H9 (cell line): ENCODE results near the gene F10. TPM values are rescaled to one million over a fixed set of nuclear protein-coding genes. Genes with fewer than 3 reads are reported as not detected.
"Not testable (repeated sequence)": the region's sequence is repeated elsewhere in the genome, so short reads cannot be mapped to it uniquely, and the experiment has no call there.

Experiments used
- DNase-seq: peaks from one replicate; pipeline ENCODE4 v3.0.0-alpha.2; 2017
- H2AFZ ChIP-seq: one replicate; pipeline ENCODE4 v1.6.1; 2013; ENCODE audit warnings: mild to moderate bottlenecking, low read length, control low read depth, moderate library complexity
- H2AK5ac ChIP-seq: 2 replicates; pipeline ENCODE4 v1.6.1; 2013; ENCODE audit warnings: low read length, control low read depth, mixed read lengths; ENCODE audit not compliant: insufficient read length
- H2BK120ac ChIP-seq: one replicate; pipeline ENCODE4 v1.6.1; 2013; ENCODE audit warnings: low read depth, mild to moderate bottlenecking, low read length, control low read depth, inconsistent platforms; ENCODE audit not compliant: poor library complexity, severe bottlenecking
- H2BK12ac ChIP-seq: 2 replicates; pipeline ENCODE4 v1.6.1; 2013; ENCODE audit warnings: low read length, control low read depth, mixed read lengths, low read depth; ENCODE audit not compliant: insufficient read length
- H2BK15ac ChIP-seq: 2 replicates; pipeline ENCODE4 v1.6.1; 2013; ENCODE audit warnings: low read depth, low read length, control low read depth
- H2BK20ac ChIP-seq: one replicate; pipeline ENCODE4 v1.6.1; 2013; ENCODE audit warnings: low read depth, mild to moderate bottlenecking, low read length, control low read depth, inconsistent platforms; ENCODE audit not compliant: poor library complexity, severe bottlenecking
- H2BK5ac ChIP-seq: 2 replicates; pipeline ENCODE4 v1.6.1; 2013; ENCODE audit warnings: low read length, control low read depth, mixed read lengths; ENCODE audit not compliant: insufficient read length
- H3K14ac ChIP-seq: 2 replicates; pipeline ENCODE4 v1.6.1; 2013; ENCODE audit warnings: low read length, control low read depth; ENCODE audit not compliant: insufficient read depth
- H3K18ac ChIP-seq: 2 replicates; pipeline ENCODE4 v1.6.1; 2013; ENCODE audit warnings: low read depth, mild to moderate bottlenecking, mixed read lengths, low read length, control low read depth; ENCODE audit not compliant: insufficient read length
- H3K23ac ChIP-seq: 2 replicates; pipeline ENCODE4 v1.6.1; 2013; ENCODE audit warnings: low read length, control low read depth, mixed read lengths, low read depth; ENCODE audit not compliant: insufficient read length
- H3K23me2 ChIP-seq: 2 replicates; pipeline ENCODE4 v1.6.1; 2013; ENCODE audit warnings: low read depth, mild to moderate bottlenecking, mixed read lengths, low read length, control low read depth; ENCODE audit not compliant: insufficient read length, poor library complexity, severe bottlenecking
- H3K27ac ChIP-seq: 2 replicates; pipeline ENCODE4 v1.5.1; 2013; ENCODE audit warnings: low read length, control low read depth, mixed read lengths, low read depth; ENCODE audit not compliant: insufficient read length
- H3K27me3 ChIP-seq: 2 replicates; pipeline ENCODE4 v1.6.1; 2013; ENCODE audit warnings: low read length, control low read depth, inconsistent platforms; ENCODE audit not compliant: insufficient read depth
- H3K4ac ChIP-seq: 2 replicates; pipeline ENCODE4 v1.6.1; 2013; ENCODE audit warnings: low read depth, mild to moderate bottlenecking, control low read depth, inconsistent platforms, low read length, moderate library complexity
- H3K4me1 ChIP-seq: 2 replicates; pipeline ENCODE4 v1.6.1; 2013; ENCODE audit warnings: low read length, control low read depth, inconsistent platforms; ENCODE audit not compliant: insufficient read depth
- H3K4me2 ChIP-seq: 2 replicates; pipeline ENCODE4 v1.6.1; 2013; ENCODE audit warnings: low read length, control low read depth, mixed read lengths; ENCODE audit not compliant: insufficient read length, insufficient read depth
- H3K56ac ChIP-seq: 2 replicates; pipeline ENCODE4 v1.6.1; 2013; ENCODE audit warnings: low read depth, mild to moderate bottlenecking, mixed read lengths, low read length, control low read depth; ENCODE audit not compliant: insufficient read length
- H3K79me1 ChIP-seq: 2 replicates; pipeline ENCODE4 v1.6.1; 2013; ENCODE audit warnings: low read depth, mild to moderate bottlenecking, moderate library complexity, low read length, control low read depth, inconsistent platforms; ENCODE audit not compliant: insufficient read depth, poor library complexity, severe bottlenecking
- H3K79me2 ChIP-seq: 2 replicates; pipeline ENCODE4 v1.6.1; 2013; ENCODE audit warnings: low read length, control low read depth, inconsistent platforms; ENCODE audit not compliant: insufficient read depth
- H3K9ac ChIP-seq: 2 replicates; pipeline ENCODE4 v1.6.1; 2013; ENCODE audit warnings: low read length, control low read depth, mixed read lengths; ENCODE audit not compliant: insufficient read length; ENCODE audit errors: extremely low read depth
- H3K9me3 ChIP-seq: one replicate; pipeline ENCODE4 v1.6.1; 2013; ENCODE audit warnings: low read depth, low read length, inconsistent platforms; ENCODE audit not compliant: control insufficient read depth
- H3T11ph ChIP-seq: one replicate; pipeline ENCODE4 v1.6.1; 2013; ENCODE audit warnings: mild to moderate bottlenecking, low read length, control low read depth, inconsistent platforms
- H4K20me1 ChIP-seq: one replicate; pipeline ENCODE4 v1.6.1; 2013; ENCODE audit not compliant: control insufficient read depth, insufficient read length, insufficient read depth
- H4K5ac ChIP-seq: 2 replicates; pipeline ENCODE4 v1.6.1; 2013; ENCODE audit warnings: low read depth, mild to moderate bottlenecking, mixed read lengths, low read length, control low read depth; ENCODE audit not compliant: insufficient read length
- H4K8ac ChIP-seq: replicated peaks from 2 replicates; pipeline ENCODE4 v1.6.1; 2013; ENCODE audit warnings: low read length, control low read depth, mixed read lengths, low read depth; ENCODE audit not compliant: insufficient read length
- H4K91ac ChIP-seq: 2 replicates; pipeline ENCODE4 v1.6.1; 2013; ENCODE audit warnings: low read depth, mild to moderate bottlenecking, moderate library complexity, mixed read lengths, low read length, control low read depth; ENCODE audit not compliant: insufficient read length
- H3K27ac Mint-ChIP-seq, 3 experiments: 2 replicates in 2 of 3; 3 replicates in 1 of 3; pipeline ENCODE4 v1.8.0; 2020 to 2021; ENCODE audit warnings: mixed read lengths in 3 of 3, mild to moderate bottlenecking in 1 of 3, moderate library complexity in 1 of 3
- H3K27me3 Mint-ChIP-seq: 2 replicates; pipeline ENCODE4 v1.8.0; 2021; ENCODE audit warnings: low read depth, mild to moderate bottlenecking, moderate library complexity, mixed read lengths
- H3K36me3 Mint-ChIP-seq, 3 experiments: 2 replicates in 2 of 3; 3 replicates in 1 of 3; pipeline ENCODE4 v1.8.0; 2020 to 2021; ENCODE audit warnings: low read depth in 3 of 3, mixed read lengths in 3 of 3; ENCODE audit not compliant: insufficient read depth in 1 of 3
- H3K4me1 Mint-ChIP-seq, 2 experiments: 2 replicates each; pipeline ENCODE4 v1.8.0; 2020; ENCODE audit warnings: mixed read lengths in 2 of 2
- H3K4me3 Mint-ChIP-seq, 2 experiments: 2 replicates in 1 of 2; 3 replicates in 1 of 2; pipeline ENCODE4 v1.8.0; 2020 to 2021; ENCODE audit warnings: mild to moderate bottlenecking in 2 of 2, mixed read lengths in 2 of 2, moderate library complexity in 1 of 2
- H3K9me3 Mint-ChIP-seq, 2 experiments: 2 replicates in 1 of 2; 3 replicates in 1 of 2; pipeline ENCODE4 v1.8.0; 2020; ENCODE audit warnings: mild to moderate bottlenecking in 2 of 2, mixed read lengths in 2 of 2, moderate library complexity in 1 of 2
- WGBS: extraction: QIAGEN DNeasy Blood & Tissue Kit; methylation state at CpG from one replicate; pipeline ENCODE4 v1.1.7; 2013; ENCODE audit warnings: missing lambda C conversion rate, low lambda C conversion rate, mixed read lengths; ENCODE audit not compliant: insufficient read length; ENCODE audit errors: extremely low coverage; 5-methylcytosine and 5-hydroxymethylcytosine counted together
- total RNA-seq: library from RNA; stranded (reverse); gene quantifications from 2 replicates; pipeline ENCODE4 v1.2.1, GENCODE V29; 2021
- TF ChIP-seq, protein P1 (sequence below): fragments of 200-600 bp; sonication (generic); conservative IDR thresholded peaks from 3 replicates; pipeline ENCODE4 v1.8.0; 2021; ENCODE audit warnings: antibody characterized with exemption, mild to moderate bottlenecking

Gene F10
- total RNA-seq, 1 experiment from 2014 or later = 1.7 TPM

DNA sequence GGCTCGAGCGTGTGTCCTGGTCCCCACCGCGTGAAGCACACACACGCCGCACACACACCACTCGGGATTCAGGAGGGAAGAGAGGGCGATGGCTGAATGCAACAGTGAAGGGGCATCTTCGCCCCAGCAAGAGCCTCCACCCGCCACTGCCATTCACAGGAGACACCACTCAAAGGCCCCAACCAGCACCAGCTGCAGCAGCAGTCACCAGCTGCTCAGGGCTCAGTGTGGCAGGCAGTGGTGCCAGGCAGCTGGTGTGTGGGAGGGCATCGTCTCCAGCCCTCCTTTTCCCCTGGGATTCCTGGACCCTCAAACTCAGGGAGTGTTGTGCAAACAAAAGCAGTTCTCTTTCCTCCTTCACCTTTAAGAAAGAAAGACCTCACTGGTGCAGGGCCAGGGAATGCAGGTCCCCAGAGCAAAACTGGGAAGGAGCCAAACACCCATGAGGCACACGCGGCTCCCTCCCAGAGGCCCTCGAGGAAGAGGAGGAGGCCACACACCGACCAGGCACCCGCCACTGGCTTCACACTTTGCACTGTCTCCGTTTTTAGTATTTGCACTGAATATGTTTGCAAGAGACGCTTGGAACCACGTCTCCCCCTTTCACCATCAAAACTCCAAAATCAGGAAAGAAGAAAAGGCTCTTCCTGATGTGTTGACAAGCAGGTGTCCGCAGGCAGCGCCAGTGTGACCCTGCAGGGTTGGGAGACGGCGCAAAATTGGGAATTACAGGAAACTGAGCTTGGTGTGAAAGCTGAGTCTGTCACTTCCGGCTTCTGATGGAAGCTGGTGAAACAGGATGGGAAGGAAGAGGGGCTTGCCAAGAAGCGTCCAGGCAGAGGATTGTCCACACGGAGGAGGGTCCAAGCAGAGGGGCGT is 43.5 kb upstream of the F10 start:
- H3K9me3 Mint-ChIP-seq = no peaks in the 10 kb centered on the region
- WGBS = no CpG with 5 or more reads among the region's 27 CpGs

DNA sequence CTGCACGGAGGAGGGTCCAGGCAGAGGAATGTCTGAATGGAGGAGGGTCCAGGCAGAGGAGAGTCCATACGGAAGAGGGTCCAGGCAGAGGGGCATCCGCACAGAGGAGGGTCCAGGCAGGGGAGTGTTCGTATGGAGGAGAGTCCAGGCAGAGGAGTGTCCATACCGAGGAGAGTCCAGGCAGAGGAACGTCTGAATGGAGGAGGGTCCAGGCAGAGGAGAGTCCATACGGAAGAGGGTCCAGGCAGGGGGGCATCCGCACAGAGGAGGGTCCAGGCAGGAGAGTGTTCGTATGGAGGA is 42.9 kb upstream of the F10 start:
- not testable (repeated sequence) for H2BK120ac ChIP-seq, H3K9me3 Mint-ChIP-seq, H3K23ac ChIP-seq, H3K56ac ChIP-seq, H3K4me1 ChIP-seq, H2AFZ ChIP-seq, H3K27ac ChIP-seq, H3K36me3 Mint-ChIP-seq, H3K4me3 Mint-ChIP-seq, H3K18ac ChIP-seq, H3K23me2 ChIP-seq, H3K9ac ChIP-seq, H2AK5ac ChIP-seq, H3K27me3 Mint-ChIP-seq, H4K5ac ChIP-seq, H4K91ac ChIP-seq, H3T11ph ChIP-seq, H3K79me2 ChIP-seq, H2BK15ac ChIP-seq, H4K8ac ChIP-seq, H4K20me1 ChIP-seq, H3K79me1 ChIP-seq, H3K4me2 ChIP-seq, H3K27ac Mint-ChIP-seq, H3K4me1 Mint-ChIP-seq, H3K4ac ChIP-seq, H2BK5ac ChIP-seq, H2BK20ac ChIP-seq, H3K9me3 ChIP-seq, H3K27me3 ChIP-seq, H3K14ac ChIP-seq, DNase-seq, H2BK12ac ChIP-seq
- WGBS = no CpG with 5 or more reads among the region's 9 CpGs

More for the DNA sequence above, 43.5 kb upstream of the F10 start:
- Histone ChIP-seq H3K9me3 (no peaks in the 10 kb centered on the region), H4K20me1 (no peaks in the 10 kb centered on the region), H3K14ac (no peak overlapping the region), H2BK20ac (no peak overlapping the region), H4K5ac (no peak overlapping the region), H2AFZ (no peak overlapping the region), H2BK5ac (no peak overlapping the region), H3K4ac (no peak overlapping the region), H3K27me3 (no peaks in the 10 kb centered on the region), H3K27ac (no peak overlapping the region), H3K23ac (no peak overlapping the region), H2AK5ac (no peak overlapping the region), H3T11ph (no peak overlapping the region), H2BK15ac (no peak overlapping the region), H4K8ac (no peak overlapping the region), H3K18ac (no peak overlapping the region), H3K23me2 (no peaks in the 10 kb centered on the region), H3K79me2 (no peaks in the 10 kb centered on the region), H3K79me1 (no peaks in the 10 kb centered on the region), H3K4me2 (no peak overlapping the region), H2BK120ac (no peak overlapping the region), H3K4me1 (no peaks in the 10 kb centered on the region), H4K91ac (no peak overlapping the region), H2BK12ac (no peak overlapping the region), H3K9ac (no peak overlapping the region), H3K56ac (no peak overlapping the region)
- TF ChIP-seq, protein P1, sequence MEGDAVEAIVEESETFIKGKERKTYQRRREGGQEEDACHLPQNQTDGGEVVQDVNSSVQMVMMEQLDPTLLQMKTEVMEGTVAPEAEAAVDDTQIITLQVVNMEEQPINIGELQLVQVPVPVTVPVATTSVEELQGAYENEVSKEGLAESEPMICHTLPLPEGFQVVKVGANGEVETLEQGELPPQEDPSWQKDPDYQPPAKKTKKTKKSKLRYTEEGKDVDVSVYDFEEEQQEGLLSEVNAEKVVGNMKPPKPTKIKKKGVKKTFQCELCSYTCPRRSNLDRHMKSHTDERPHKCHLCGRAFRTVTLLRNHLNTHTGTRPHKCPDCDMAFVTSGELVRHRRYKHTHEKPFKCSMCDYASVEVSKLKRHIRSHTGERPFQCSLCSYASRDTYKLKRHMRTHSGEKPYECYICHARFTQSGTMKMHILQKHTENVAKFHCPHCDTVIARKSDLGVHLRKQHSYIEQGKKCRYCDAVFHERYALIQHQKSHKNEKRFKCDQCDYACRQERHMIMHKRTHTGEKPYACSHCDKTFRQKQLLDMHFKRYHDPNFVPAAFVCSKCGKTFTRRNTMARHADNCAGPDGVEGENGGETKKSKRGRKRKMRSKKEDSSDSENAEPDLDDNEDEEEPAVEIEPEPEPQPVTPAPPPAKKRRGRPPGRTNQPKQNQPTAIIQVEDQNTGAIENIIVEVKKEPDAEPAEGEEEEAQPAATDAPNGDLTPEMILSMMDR = no peak
- H3K27ac Mint-ChIP-seq = peak overlapping the region in 2 of 3 experiments; percentile 20 to 39; a peak in 3 of 7 replicates
- H3K36me3 Mint-ChIP-seq = peaks cover 4 to 12% (median 10%) of the 10 kb centered on the region in 3 experiments; a peak in 5 of 7 replicates
- no peaks in the 10 kb centered on the region for H3K4me1 Mint-ChIP-seq
- no peak for DNase-seq
- no peaks in the 10 kb centered on the region for H3K27me3 Mint-ChIP-seq
- no peak overlapping the region for H3K4me3 Mint-ChIP-seq
